SK-N-SH (cell line): Measurements from ENCODE around the gene NAPB.

Source experiments
- CHD2 ChIP-seq: fragments of 150-350 bp; IDR thresholded peaks from 2 replicates; pipeline ENCODE4 v1.6.1; 2018; ENCODE audit warnings: low read length; ENCODE audit not compliant: partially characterized antibody
- CTCF ChIP-seq: fragments of 200-600 bp; sonication (generic); IDR thresholded peaks from 2 replicates; pipeline ENCODE4 v1.6.1; 2017; ENCODE audit warnings: antibody characterized with exemption, mild to moderate bottlenecking, moderate library complexity
- MAX ChIP-seq: IDR thresholded peaks from 2 replicates; pipeline ENCODE4 v1.4.0; 2012; ENCODE audit warnings: low read depth
- TCF12 ChIP-seq: IDR thresholded peaks from 2 replicates; pipeline ENCODE4 v1.4.0; 2012

- TF ChIP-seq TCF12: no peak
- TF ChIP-seq CHD2: no peak
- TF ChIP-seq MAX: no peak
- no peak for TF ChIP-seq CTCF
Observed at GRCh38 chr20:23455639-23456038, 34.4 kb upstream of the NAPB start.
